ENCODE results near the gene EZR.

DNA sequence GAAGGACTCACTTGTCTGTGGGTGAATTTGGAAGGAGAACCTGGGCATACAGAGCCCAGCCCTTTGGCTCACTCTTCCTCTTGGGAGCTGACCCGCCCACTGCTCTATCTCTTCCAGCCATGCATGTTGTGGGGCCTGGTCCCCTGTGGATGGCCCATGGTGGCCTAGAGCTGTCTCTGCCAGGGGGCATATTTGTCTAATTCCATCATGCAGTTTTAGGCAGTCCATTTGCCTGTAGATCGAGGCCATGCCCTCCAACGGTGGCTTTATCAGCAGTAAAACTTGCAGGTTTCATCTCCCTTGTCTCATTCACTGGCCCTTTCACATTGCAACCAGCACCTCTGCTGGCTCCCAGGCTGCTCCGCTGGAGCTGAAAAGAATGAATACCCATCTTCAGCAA is 12.9 kb upstream of the EZR start:
- TF ChIP-seq, protein P1, sequence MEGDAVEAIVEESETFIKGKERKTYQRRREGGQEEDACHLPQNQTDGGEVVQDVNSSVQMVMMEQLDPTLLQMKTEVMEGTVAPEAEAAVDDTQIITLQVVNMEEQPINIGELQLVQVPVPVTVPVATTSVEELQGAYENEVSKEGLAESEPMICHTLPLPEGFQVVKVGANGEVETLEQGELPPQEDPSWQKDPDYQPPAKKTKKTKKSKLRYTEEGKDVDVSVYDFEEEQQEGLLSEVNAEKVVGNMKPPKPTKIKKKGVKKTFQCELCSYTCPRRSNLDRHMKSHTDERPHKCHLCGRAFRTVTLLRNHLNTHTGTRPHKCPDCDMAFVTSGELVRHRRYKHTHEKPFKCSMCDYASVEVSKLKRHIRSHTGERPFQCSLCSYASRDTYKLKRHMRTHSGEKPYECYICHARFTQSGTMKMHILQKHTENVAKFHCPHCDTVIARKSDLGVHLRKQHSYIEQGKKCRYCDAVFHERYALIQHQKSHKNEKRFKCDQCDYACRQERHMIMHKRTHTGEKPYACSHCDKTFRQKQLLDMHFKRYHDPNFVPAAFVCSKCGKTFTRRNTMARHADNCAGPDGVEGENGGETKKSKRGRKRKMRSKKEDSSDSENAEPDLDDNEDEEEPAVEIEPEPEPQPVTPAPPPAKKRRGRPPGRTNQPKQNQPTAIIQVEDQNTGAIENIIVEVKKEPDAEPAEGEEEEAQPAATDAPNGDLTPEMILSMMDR (IDR thresholded peaks at IDR 0.05): no peak
- TF ChIP-seq POLR2A (IDR thresholded peaks at IDR 0.05) (no peak), POLR2AphosphoS5 (IDR thresholded peaks at IDR 0.05) (no peak)

Measured in breast epithelium (tissue), 3 donors.